Chondrocyte (in vitro differentiated cells): ENCODE data around the gene RBM33. TPM values are rescaled to one million over a fixed set of nuclear protein-coding genes. Genes with fewer than 3 reads are reported as not detected.

ENCODE experiments used
- DNase-seq: peaks from one replicate; pipeline ENCODE4 v3.0.0; 2021; ENCODE audit warnings: mixed read lengths, low spot score
- H3K27ac Mint-ChIP-seq: one replicate; pipeline ENCODE4 v1.8.0; 2021; ENCODE audit warnings: mild to moderate bottlenecking, moderate library complexity, mixed read lengths; ENCODE audit not compliant: unreplicated experiment
- H3K27me3 Mint-ChIP-seq: 2 replicates; pipeline ENCODE4 v1.8.0; 2021; ENCODE audit warnings: low read depth, mixed read lengths
- H3K36me3 Mint-ChIP-seq: 2 replicates; pipeline ENCODE4 v1.8.0; 2021; ENCODE audit warnings: low read depth, mixed read lengths
- H3K4me1 Mint-ChIP-seq: 2 replicates; pipeline ENCODE4 v1.8.0; 2021; ENCODE audit warnings: low read depth, mild to moderate bottlenecking, mixed read lengths
- H3K4me3 Mint-ChIP-seq: one replicate; pipeline ENCODE4 v1.8.0; 2021; ENCODE audit warnings: mild to moderate bottlenecking, moderate library complexity, mixed read lengths; ENCODE audit not compliant: unreplicated experiment
- H3K9me3 Mint-ChIP-seq: 2 replicates; pipeline ENCODE4 v1.8.0; 2021; ENCODE audit warnings: low read depth, mixed read lengths
- total RNA-seq: library from RNA; stranded (reverse); gene quantifications from 3 replicates; pipeline ENCODE4 v1.2.1, GENCODE V29; 2021
- TF ChIP-seq, protein P1 (sequence below): fragments of 200-600 bp; sonication (generic); IDR thresholded peaks from 2 replicates; pipeline ENCODE4 v1.5.0; 2021; ENCODE audit warnings: antibody characterized with exemption, mild to moderate bottlenecking, moderate library complexity

Gene RBM33
- total RNA-seq, 1 donor from 2014 or later, result 43.8 TPM

DNA sequence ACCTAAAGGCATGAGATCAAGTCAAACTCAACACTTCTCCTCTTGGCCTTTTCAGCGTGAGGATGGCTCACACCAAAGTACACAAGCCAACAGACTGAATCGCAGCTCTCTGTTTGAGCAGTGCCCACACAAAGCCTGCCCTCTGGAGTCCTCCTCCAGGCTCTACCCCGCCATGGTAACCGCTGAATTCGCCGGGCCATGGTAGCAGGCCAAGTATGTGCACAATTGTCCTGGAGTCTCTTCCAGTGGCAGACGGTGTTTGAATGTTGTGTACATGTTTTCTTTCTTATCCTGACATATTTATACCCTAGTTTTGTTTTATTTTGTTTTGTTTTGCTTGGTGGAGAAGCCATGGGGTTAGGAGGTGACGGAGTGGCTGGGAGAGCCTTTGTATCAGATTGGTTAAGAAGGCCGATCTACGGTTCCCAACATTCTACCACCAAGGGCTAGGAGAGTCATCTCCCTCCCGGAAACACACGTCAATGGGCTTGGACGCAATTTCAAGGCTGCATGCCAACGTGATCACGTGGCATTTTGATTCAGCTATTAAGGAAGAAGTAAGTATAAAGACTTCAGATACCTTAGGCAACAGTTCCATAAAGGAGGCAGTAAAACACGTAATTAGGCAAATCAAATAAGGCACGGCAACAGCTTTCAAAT is 179.9 kb downstream of the RBM33 start:
- peaks cover 65% of the 10 kb centered on the region for H3K27me3 Mint-ChIP-seq
- DNase-seq, result no peak
- TF ChIP-seq, protein P1, sequence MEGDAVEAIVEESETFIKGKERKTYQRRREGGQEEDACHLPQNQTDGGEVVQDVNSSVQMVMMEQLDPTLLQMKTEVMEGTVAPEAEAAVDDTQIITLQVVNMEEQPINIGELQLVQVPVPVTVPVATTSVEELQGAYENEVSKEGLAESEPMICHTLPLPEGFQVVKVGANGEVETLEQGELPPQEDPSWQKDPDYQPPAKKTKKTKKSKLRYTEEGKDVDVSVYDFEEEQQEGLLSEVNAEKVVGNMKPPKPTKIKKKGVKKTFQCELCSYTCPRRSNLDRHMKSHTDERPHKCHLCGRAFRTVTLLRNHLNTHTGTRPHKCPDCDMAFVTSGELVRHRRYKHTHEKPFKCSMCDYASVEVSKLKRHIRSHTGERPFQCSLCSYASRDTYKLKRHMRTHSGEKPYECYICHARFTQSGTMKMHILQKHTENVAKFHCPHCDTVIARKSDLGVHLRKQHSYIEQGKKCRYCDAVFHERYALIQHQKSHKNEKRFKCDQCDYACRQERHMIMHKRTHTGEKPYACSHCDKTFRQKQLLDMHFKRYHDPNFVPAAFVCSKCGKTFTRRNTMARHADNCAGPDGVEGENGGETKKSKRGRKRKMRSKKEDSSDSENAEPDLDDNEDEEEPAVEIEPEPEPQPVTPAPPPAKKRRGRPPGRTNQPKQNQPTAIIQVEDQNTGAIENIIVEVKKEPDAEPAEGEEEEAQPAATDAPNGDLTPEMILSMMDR, result no peak
- no peak overlapping the region for H3K4me3 Mint-ChIP-seq
- H3K4me1 Mint-ChIP-seq, result no peaks in the 10 kb centered on the region
- no peaks in the 10 kb centered on the region for H3K9me3 Mint-ChIP-seq
- no peak overlapping the region for H3K27ac Mint-ChIP-seq
- no peaks in the 10 kb centered on the region for H3K36me3 Mint-ChIP-seq

DNA sequence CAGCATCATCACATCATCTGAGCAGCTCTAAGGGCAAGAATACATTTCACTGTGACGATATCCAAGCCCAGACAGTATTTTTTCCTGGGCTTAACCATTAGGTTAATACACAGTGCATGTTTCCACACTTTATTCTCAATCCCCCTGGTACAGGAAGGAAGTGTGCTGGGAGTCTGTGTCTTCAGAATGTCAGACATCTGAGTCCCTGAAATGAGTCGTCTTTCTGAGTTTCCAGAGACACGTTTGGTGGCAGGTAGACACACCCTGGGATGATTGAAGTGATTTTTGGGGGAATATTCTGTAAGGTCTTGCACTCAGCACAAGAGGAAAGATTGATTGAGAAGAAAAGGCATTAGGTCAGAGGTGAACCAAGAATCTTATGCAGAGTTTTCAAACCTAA is 180.9 kb downstream of the RBM33 start:
- TF ChIP-seq, protein P1, result no peak
- Mint-ChIP-seq H3K36me3 (no peaks in the 10 kb centered on the region), H3K4me1 (no peaks in the 10 kb centered on the region), H3K27me3 (peaks cover 57% of the 10 kb centered on the region), H3K4me3 (no peak overlapping the region), H3K9me3 (no peaks in the 10 kb centered on the region), H3K27ac (no peak overlapping the region)
- DNase-seq, result no peak

DNA sequence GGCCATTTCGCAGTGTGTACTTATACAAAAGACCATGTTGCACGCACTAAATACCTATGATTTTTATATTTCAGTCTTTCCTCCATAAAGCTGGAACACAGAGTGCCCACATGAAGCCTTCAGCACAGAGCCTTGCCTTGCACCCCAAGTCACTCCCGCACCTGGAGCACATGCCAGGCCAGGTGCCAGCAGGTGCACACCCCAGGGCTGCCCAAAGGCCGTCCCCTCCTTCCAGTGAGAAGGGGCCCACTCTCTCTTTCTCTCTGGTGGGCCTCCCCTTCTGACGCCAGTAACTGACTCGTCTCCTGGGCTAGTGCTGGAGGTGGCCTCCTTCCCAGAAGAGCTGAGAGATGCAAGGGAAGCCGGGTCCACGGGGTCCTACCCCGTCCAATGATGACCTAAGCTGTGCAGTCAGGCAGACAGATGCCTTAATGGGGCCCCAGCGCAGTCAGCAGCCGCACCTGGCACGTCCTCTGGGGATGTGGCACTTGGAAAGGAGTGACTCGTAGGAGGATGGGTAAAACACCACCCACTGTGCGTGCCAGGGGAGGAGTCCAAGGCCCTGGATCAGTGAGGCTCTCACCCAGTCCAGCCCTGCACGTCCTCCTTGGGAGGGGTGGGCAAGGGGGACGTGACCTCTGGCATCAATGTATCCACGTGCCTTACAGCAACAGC is 185.5 kb downstream of the RBM33 start:
- H3K27ac Mint-ChIP-seq, result no peak overlapping the region
- DNase-seq, result peak; percentile 68
- H3K4me1 Mint-ChIP-seq, result no peaks in the 10 kb centered on the region
- peaks cover 32% of the 10 kb centered on the region for H3K27me3 Mint-ChIP-seq
- H3K9me3 Mint-ChIP-seq, result no peaks in the 10 kb centered on the region
- TF ChIP-seq, protein P1, result no peak
- H3K4me3 Mint-ChIP-seq, result no peak overlapping the region
- no peaks in the 10 kb centered on the region for H3K36me3 Mint-ChIP-seq

Other genes with a start within 250 kb of the RBM33 start
- gene EN2, start 186.5 kb upstream of the RBM33 start, total RNA-seq, result 0.15 to 0.99 TPM (median 0.15 TPM) in 3 replicates
- gene CNPY1, start 98.1 kb upstream of the RBM33 start, total RNA-seq, result not detected in 3 replicates
- not detected in 3 replicates for gene SHH, start 167.8 kb downstream of the RBM33 start, total RNA-seq